Panc1 (cell line): ENCODE measurements around the gene PPP2R5A. TPM values are rescaled to one million over a fixed set of nuclear protein-coding genes. Genes with fewer than 3 reads are reported as not detected.

ENCODE experiments used
- ATAC-seq: fragments of 200-7000 bp; cut with Tn5 transposase; 2 replicates; pipeline ENCODE4 v1.9.1; 2020; ENCODE audit warnings: mild to moderate bottlenecking, moderate library complexity
- BruUV-seq: library from RNA; stranded (reverse); fragments of 400-500 nt; replicated peaks from 2 replicates; lab custom pipeline; 2021; lab: Mats Ljungman, UMichigan
- CTCF ChIA-PET: fragments of 300-600 bp; sonication (Branson Sonifier 250); formaldehyde crosslinking; loops from one replicate; lab custom pipeline; 2022; ENCODE audit warnings: antibody characterized with exemption; lab: Charles Lee
- POLR2A ChIA-PET: fragments of 300-600 bp; sonication (Branson Sonifier 250); formaldehyde crosslinking; loops from one replicate; lab custom pipeline; 2022; ENCODE audit warnings: antibody characterized with exemption; lab: Charles Lee
- DNase-seq: peaks from one replicate; pipeline ENCODE4 v3.0.0-alpha.2; 2010; ENCODE audit warnings: low read depth, low spot score
- H3K27ac ChIP-seq: 2 replicates; pipeline ENCODE4 v1.5.1; 2011; ENCODE audit warnings: mild to moderate bottlenecking, low read length, inconsistent platforms
- H3K27me3 ChIP-seq: fragments of 200-500 bp; sonication (Bioruptor generic); 2 replicates; pipeline ENCODE4 v1.6.0; 2014; ENCODE audit warnings: low read length, inconsistent platforms; ENCODE audit not compliant: control insufficient read depth, insufficient read depth
- H3K36me3 ChIP-seq: fragments of 200-500 bp; sonication (Bioruptor generic); 2 replicates; pipeline ENCODE4 v1.5.1; 2014; ENCODE audit warnings: inconsistent platforms, mild to moderate bottlenecking, low read length, moderate library complexity; ENCODE audit not compliant: control insufficient read depth, insufficient read depth
- H3K4me1 ChIP-seq: 2 replicates; pipeline ENCODE4 v1.5.1; 2011; ENCODE audit warnings: inconsistent platforms, mild to moderate bottlenecking, low read length, moderate library complexity; ENCODE audit not compliant: control insufficient read depth, insufficient read depth
- H3K4me3 ChIP-seq, 2 experiments: 2 replicates each; pipeline ENCODE4 v1.5.1; 2011 to 2012; ENCODE audit warnings: low read depth in 2 of 2, low read length in 2 of 2, mild to moderate bottlenecking in 2 of 2, inconsistent platforms in 1 of 2, moderate library complexity in 1 of 2
- H3K9me3 ChIP-seq: fragments of 200-500 bp; sonication (Bioruptor generic); 2 replicates; pipeline ENCODE4 v1.5.1; 2014; ENCODE audit warnings: low read depth, mild to moderate bottlenecking, inconsistent platforms, low read length, moderate library complexity; ENCODE audit not compliant: control insufficient read depth, insufficient read depth
- CTCF ChIP-seq: fragments of 450-650 bp; IDR thresholded peaks from 2 replicates; pipeline ENCODE4 v1.5.1; 2017; ENCODE audit warnings: mild to moderate bottlenecking
- POLR2AphosphoS5 ChIP-seq: IDR thresholded peaks from 2 replicates; pipeline ENCODE4 v1.6.1; 2012; ENCODE audit warnings: mild to moderate bottlenecking, low read depth, low read length, moderate library complexity
- REST ChIP-seq, 2 experiments: IDR thresholded peaks; 2 replicates each; pipeline ENCODE4 v1.6.1; 2011 to 2012; ENCODE audit warnings: low read depth in 2 of 2, control low read depth in 1 of 2, low read length in 1 of 2, mild to moderate bottlenecking in 1 of 2, moderate library complexity in 1 of 2; ENCODE audit not compliant: insufficient read depth in 1 of 2
- SIN3A ChIP-seq: IDR thresholded peaks from 2 replicates; pipeline ENCODE4 v1.6.1; 2012; ENCODE audit warnings: low read depth, mild to moderate bottlenecking, low read length, moderate library complexity, borderline replicate concordance; ENCODE audit not compliant: insufficient read depth
- TCF7L2 ChIP-seq: IDR thresholded peaks from 2 replicates; pipeline ENCODE4 v1.6.1; 2011; ENCODE audit warnings: mild to moderate bottlenecking, low read depth, low read length, inconsistent platforms
- in situ Hi-C: cut with HindIII; loops from 2 replicates; pipeline ENCODE4 v1.10.0; 2016; ENCODE audit warnings: low sequenced_read_pairs, low pct_unique_long_range_greater_than_20kb
- intact Hi-C: fragments of 100-400 bp; cut with micrococcal nuclease; formaldehyde crosslinking; loops from one replicate; pipeline ENCODE4 v1.10.0; 2022; ENCODE audit not compliant: unreplicated experiment
- total RNA-seq: library from RNA; stranded (reverse); gene quantifications from one replicate; pipeline ENCODE4 v1.2.1, GENCODE V29; 2021; ENCODE audit not compliant: unreplicated experiment

PPP2R5A gene
- total RNA-seq, 1 experiment from 2014 or later, result 44.3 TPM

GRCh38 chr1:212247179-212247721 is 38.0 kb upstream of the PPP2R5A start:
- intact Hi-C loops (no loop called here), in situ Hi-C loops (no loop called here)
- DNase-seq (no peak), ATAC-seq (no peak)
- Histone ChIP-seq H3K27ac (no peak overlapping the region), H3K36me3 (no peaks in the 10 kb centered on the region), H3K4me3 (no peak overlapping the region), H3K9me3 (no peaks in the 10 kb centered on the region), H3K27me3 (no peaks in the 10 kb centered on the region), H3K4me1 (no peaks in the 10 kb centered on the region)
- no TSS peak for BruUV-seq
- TF ChIP-seq CTCF, result no peak
- no peak for TF ChIP-seq SIN3A
- TF ChIP-seq POLR2AphosphoS5, result no peak
- TF ChIP-seq REST (IDR thresholded peaks at IDR 0.05; ENCODE audit: insufficient read depth in 1 of 2, low read depth in 2 of 2, low read length in 1 of 2), result no peak
- TF ChIP-seq TCF7L2, result no peak
- POLR2A ChIA-PET, result no interaction called here
- CTCF ChIA-PET, result no interaction called here

- no peaks in the 10 kb centered on the region for H3K4me1 ChIP-seq
- ChIA-PET CTCF (no interaction called here), POLR2A (no interaction called here)
- H3K4me3 ChIP-seq, result no peak overlapping the region
- no peak for DNase-seq
- no peaks in the 10 kb centered on the region for H3K27me3 ChIP-seq
- no TSS peak for BruUV-seq
- no peak overlapping the region for H3K27ac ChIP-seq
- no peaks in the 10 kb centered on the region for H3K36me3 ChIP-seq
- no peak for TF ChIP-seq REST (IDR thresholded peaks at IDR 0.05; ENCODE audit: insufficient read depth in 1 of 2, low read depth in 2 of 2, low read length in 1 of 2)
- TF ChIP-seq POLR2AphosphoS5, result no peak
- no peak for TF ChIP-seq SIN3A
- no peak for TF ChIP-seq CTCF
- no peak for TF ChIP-seq TCF7L2
- intact Hi-C loops, result no loop called here
- ATAC-seq, result no peak
- H3K9me3 ChIP-seq, result no peaks in the 10 kb centered on the region
- in situ Hi-C loops, result no loop called here
Observed at GRCh38 chr1:212247988-212248387, 37.2 kb upstream of the PPP2R5A start.
